Uterus (tissue), 2 donors: ENCODE results near the gene WDR35.

Experiments used
- POLR2A ChIP-seq, 2 donors: fragments of 450-650 bp; IDR thresholded peaks; one replicate each; pipeline ENCODE4 v1.6.1; 2016; ENCODE audit warnings: antibody characterized with exemption in 2 of 2, mild to moderate bottlenecking in 1 of 2, moderate library complexity in 1 of 2
- TF ChIP-seq, protein P1 (sequence below), 4 experiments: fragments of 200-600 bp in 2 of 4; fragments of 450-650 bp in 2 of 4; sonication (generic) in 2 of 4; IDR thresholded peaks; one replicate each; pipeline ENCODE4 v1.5.1; 2016 to 2019; ENCODE audit warnings: antibody characterized with exemption in 4 of 4, mild to moderate bottlenecking in 2 of 4, moderate library complexity in 1 of 4

DNA sequence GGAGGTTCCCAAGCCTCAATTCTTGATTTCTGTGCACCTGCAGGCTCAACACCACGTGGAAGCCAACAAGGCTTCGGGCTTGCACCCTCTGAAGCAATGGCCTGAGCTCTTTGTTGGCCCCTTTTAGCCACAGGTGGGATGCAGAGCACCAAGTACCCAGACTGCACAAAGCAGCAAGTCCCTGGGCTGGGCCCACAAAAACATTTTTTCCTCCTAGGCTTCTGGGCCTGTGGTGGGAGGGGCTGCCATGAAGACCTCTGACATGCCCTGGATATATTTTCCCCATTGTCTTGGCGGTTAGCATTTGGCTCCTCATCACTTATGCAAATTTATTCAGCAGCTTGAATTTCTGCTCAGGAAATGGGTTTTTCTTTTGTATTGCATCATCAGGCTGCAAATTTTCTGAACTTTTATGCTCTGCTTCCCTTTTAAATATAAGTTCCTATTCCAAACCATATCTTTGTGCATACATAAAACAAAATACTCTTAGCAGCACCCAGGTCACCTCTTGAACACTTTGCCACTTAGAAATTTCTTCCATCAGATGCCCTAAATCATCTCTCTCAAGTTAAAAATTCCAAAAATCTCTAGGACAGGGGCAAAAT is 31.6 kb upstream of the WDR35 start:
- TF ChIP-seq, protein P1, sequence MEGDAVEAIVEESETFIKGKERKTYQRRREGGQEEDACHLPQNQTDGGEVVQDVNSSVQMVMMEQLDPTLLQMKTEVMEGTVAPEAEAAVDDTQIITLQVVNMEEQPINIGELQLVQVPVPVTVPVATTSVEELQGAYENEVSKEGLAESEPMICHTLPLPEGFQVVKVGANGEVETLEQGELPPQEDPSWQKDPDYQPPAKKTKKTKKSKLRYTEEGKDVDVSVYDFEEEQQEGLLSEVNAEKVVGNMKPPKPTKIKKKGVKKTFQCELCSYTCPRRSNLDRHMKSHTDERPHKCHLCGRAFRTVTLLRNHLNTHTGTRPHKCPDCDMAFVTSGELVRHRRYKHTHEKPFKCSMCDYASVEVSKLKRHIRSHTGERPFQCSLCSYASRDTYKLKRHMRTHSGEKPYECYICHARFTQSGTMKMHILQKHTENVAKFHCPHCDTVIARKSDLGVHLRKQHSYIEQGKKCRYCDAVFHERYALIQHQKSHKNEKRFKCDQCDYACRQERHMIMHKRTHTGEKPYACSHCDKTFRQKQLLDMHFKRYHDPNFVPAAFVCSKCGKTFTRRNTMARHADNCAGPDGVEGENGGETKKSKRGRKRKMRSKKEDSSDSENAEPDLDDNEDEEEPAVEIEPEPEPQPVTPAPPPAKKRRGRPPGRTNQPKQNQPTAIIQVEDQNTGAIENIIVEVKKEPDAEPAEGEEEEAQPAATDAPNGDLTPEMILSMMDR (IDR thresholded peaks at IDR 0.05): no peak
- TF ChIP-seq POLR2A (IDR thresholded peaks at IDR 0.05): no peak
